Activated CD4-positive, CD25-positive, alpha-beta regulatory T cell treated with anti-CD3 and anti-CD28 coated beads, Interleukin-2, amount 50 U/mL, for 24 hours (primary cell): Measurements from ENCODE around the gene RAD21L1.

Experiments used
- ATAC-seq, 2 donors: fragments of 150-1000 bp; cut with Tn5 transposase; one replicate each; pipeline ENCODE4 v1.10.0; 2021; ENCODE audit warnings: mild to moderate bottlenecking in 1 of 2, moderate library complexity in 1 of 2

RAD21L1 gene

DNA sequence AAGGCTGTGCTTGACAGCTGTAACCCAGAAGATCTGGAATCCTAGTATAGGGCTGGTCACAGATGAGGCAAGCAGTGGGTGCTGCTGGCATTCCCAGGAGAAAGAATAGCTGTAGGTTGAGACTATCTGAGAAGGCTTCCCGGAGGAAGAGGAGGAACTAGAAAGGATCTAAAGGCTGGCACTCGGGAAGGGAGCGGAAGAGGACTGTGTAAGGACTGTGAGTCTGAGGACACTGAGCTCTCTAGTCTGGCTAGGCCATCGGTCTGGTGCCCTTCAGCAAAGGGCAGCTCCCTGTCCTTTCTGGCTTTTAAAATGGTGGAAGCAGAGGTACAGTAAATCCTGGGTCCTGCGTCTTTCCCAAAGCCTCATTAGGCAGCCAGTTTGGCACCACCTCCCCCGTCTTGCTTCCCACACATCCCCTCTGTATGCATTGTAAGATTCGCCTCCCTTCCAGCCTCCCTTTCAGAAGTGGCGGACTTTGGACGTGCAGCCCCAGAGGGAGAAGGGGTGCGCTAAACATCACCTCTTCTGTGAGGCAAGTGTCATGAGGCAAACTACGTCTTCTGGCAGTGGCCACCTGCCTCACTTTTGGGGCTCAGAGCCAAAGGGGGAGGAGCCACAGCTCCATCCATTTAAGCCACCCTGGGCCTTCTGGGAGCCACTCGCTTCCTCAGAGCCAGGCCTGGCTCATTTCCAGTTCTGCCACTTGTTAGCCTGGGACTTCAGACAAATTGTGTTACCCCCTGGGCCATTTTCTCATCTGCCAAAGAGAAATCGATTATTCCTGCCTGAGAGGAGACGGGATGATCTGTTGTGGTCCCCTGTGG, 48.9 kb downstream of the RAD21L1 start:
- no peak for ATAC-seq

DNA sequence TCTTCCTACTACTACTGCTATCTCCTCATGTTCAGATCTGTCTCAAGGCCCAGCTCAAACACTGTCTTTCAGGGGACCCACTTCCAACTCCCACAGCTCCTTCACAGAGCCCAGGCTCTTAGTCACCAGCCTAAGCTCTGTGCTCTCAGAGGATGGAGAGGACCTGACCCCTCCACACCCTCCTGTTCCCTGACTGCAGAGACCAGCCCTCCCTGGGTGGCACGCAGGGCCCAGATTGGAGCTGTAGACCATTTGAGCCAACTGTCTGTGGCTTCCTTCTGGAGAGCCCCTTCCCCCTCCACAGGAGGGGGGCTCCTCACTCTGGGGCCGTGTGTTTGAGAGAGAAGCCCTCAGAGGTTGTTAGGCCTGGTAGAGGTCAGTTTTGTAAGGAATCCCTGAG, 50.1 kb downstream of the RAD21L1 start:
- no peak for ATAC-seq

GRCh38 chr20:1277529-1278322, 51.9 kb downstream of the RAD21L1 start:
- no peak for ATAC-seq

GRCh38 chr20:1278993-1279392, 53.1 kb downstream of the RAD21L1 start:
- ATAC-seq = no peak

- ATAC-seq = no peak
These were observed 54.6 kb downstream of the RAD21L1 start for GRCh38 chr20:1280195-1281102.

DNA sequence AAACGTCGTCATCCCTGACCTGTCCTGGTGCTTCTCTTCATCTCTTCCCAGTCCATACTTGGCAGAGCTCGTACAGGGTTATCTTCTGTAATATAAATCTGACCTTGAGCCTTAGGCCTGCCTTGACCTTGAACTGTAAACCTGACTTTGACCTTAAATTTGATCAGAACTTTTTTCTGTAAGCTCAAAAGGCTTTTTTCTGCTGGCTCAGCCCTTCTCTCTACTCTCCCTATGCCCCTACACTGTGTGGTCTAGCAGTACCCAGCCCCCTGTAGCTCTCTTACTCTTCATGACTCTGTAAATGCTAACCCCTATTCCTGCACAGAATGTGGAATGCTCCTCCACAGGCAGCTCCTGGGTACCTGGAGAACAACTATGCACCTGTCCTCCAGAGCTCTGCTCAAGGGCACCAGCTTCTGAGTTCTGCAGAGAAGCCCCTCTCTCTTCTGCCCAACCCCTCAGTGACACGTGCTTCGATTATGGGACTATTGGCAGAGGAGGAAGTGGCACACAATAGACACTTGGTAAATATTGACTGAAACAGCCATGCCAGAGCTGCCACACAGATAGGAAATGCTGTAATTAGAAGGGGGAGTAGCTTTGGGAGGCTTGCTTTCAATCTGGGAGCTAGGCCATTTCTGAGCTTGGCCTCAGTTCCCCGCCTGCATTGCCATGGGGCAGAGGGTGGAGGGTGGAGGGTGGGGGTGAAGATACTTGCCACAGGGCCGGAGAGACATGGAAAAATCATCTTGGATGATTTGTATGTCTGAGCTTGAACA, 55.6 kb downstream of the RAD21L1 start:
- ATAC-seq = no peak

DNA sequence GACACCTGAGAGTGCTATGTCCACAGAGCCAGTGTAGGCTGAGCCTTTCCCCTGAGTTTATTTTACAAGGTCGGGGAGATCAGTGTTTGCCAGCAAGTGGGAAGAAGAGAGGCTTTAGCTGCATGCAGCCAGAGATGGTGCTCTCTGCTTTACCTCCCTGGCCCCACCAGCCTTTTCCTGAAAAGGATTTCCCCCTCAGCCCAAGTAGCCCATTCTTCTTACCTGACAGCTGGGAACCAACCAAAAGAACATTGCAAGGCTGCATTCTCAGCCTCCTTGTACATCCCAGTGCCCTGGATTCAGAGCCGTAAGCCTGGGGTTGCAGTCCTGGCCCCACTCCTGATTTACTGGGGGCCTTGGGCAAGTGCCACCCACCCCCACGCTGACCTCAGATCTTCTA, 57.1 kb downstream of the RAD21L1 start:
- ATAC-seq = no peak

GRCh38 chr20:1283522-1284510, 58.0 kb downstream of the RAD21L1 start:
- no peak for ATAC-seq

DNA sequence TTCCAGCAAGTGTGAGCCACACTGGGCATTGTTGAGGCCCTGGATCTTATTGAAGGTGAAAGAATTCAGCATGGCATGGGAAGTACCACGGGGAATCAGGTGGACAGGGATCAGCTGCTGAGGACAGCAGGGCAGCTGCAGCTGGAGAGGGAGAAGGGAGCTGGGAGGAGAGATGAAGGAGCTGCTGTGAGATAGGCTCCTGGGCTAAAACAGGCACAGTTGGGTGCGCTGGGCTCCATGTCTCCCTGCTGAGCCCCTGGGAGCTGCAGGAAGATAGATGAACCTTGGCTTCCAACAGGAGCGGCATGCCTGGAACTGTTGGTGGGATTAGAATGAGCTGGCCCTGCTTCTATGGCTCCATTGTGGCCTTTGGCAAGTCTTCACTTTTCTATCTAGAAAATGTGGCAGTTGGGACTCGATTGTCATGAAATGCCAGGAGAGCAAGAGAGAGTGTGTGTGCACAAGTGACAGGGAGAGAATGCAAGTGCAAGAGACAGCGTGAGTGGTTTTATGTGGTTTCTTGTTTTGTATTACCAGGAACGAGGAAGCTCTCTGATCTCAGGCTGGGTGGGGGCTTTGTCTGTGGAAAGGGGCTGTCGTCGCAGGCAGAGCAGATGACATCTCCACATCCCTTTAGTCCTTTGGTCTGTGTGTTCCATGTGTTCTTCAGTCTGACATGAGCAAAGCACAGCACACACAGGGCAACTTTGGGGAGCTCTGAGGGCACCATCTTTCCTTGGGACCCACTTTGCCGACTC, 60.6 kb downstream of the RAD21L1 start:
- no peak for ATAC-seq

- peak; percentile 85 to 86 for ATAC-seq
These were observed 61.5 kb downstream of the RAD21L1 start for GRCh38 chr20:1287306-1287705.

DNA sequence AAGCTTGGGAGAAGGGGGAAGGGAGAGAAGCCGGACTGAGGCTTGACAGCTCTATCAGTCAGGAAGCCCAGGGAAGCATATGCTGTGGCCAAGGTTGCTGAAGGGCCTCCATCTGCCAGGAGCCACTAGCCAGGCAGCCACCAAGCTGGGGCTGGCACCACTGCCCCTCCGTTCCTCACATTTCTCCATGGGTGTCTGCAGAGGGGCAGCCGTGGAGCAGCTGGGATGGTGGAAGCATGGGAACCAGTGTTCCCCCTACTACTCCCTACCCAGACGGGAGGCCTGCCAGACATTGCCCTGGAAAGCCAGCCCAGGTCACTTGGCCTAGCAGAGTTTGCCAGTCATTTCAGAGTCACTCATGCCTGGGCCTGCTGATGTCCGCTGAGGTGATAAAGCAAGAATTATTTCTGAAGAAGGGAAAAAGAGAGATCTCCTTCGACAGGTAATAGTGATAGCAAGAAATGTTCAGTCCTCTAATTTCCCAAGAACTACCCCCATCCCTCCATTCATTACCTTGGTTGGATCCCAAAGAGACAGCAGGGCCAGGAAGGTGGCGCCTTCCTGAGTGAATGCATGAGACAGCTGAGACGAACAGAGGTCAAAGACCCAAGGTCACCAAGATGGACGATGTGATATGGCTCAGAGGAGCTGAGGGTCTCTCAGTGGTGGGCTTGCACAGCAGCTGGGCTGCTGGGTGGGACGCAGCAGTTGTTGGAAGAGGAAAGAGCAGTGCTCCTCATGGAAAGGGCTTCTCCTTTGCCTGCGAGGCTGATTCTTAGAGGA, 62.1 kb downstream of the RAD21L1 start:
- ATAC-seq = no peak

DNA sequence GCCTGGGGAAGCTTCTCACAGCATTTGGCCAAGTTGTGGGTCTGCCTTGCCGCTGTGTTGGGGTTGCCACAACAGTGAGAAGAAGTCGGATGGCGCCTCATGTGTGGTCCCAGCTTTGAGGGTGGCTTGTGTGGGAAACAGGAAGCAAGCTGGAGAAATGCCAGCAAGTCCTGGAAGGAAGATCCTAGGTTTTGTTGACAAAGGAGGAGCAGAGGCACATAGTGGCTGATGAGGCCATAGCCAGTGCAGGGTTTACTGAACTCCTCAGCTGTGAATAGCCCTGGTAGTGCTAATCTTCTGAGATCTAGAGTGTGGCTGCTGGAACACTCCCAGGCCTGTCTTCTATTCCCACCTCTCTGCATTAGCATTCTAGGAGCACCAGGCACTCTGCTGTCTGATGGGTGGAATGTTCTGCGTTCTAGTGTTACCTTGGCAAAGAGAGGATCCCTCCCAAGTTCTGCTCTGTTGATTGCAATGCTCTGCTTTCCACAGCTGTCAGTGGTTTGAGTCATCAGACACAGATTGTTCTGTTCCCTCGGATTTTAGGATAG, 65.4 kb downstream of the RAD21L1 start:
- ATAC-seq = no peak

DNA sequence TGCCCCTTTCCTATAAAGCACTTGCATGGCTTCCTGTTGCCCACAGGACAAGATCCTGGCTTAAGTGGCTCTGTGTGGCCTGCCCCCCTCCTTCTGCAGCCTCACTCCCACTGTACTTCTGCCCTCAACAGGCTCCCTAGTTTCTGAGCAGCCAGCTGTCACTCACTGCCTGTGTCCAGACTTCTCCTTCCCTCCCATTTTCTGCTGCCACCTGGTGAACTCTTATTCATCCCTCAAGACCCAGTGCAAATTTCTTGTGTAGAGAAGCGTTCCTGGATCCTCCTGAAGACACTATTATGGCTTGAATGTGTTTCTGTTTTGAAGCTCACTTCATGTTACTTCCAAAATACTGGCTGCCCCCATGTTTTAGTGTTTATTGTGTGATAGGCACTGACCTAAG, 66.8 kb downstream of the RAD21L1 start:
- no peak for ATAC-seq

- ATAC-seq = no peak
These were observed 68.0 kb downstream of the RAD21L1 start for GRCh38 chr20:1293641-1294379.

DNA sequence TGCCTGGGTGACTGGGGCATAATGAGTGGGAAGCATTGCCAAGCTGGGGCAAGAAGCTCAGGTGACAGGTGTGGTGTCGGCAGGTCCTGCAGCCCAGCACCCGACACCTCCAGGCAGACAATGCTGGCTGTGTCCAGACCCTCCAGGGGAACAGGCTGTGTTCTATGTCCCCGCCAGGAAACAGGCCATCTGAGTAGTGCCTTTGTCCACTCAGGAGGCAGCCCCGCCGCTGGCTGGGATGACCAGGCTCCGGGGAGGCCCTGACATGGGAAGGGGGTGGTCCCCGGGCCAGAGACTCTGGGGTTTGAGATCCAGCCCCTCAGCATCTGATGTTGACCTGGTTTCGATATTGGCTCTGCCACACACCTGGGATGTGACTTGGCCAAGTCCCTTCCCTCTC, 68.7 kb downstream of the RAD21L1 start:
- ATAC-seq = no peak

DNA sequence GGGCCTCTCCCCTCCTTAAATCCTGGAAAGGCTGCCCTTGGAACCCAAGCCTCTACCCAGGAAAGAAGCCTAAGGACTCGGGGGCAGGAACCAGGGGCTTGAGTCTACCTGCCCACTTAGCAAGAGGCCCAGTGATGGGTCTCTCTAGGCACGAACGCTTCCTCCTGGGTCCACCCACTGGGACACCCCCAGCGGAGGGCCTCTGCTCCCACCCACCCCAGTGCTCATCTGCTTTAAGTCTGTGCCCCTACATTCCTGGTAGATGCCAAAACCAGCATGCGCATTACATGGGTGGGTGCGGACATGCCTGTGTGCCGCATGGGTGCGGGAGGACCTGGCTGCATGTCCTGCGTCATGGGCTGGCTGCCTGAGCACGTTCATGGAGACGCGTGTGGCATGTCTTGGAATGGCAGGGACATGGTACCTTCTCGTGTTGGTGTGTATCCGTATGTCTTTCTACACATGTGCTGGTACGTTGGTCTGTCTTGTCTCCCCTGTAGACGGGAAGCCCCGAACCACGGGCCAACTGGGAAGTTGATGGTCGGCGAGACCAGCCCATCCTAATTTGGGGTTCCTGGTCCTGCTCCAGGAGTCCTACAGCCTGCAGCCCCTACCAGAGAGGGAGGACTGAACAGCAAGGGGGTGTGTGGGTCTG, 69.6 kb downstream of the RAD21L1 start:
- ATAC-seq = no peak

DNA sequence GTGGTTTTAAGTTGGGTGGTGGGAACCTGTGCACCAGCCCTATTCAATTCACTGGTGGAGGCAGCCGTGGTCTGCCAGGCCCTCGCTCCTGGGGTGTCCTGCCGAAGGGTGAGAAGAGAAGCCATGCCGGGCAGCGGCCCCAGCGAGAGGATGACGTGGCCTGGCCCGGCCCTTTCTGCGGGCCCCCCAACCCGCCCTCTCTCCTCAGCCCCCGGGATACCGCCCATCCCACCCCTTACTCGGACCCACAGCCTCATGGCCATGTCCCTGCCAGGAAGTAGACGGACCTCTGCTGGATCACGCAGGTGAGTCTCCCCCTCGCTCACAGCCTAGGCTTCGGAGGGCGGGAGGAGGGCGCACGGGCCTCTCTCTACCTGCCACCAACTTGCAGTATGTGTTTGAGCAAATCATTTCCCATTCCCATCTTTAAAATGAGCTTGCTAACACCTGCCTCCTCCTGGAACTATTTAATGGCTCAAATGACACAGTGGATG, 70.3 kb downstream of the RAD21L1 start:
- no peak for ATAC-seq
